Fibroblast of mammary gland (primary cell): ENCODE measurements around the gene GNL1.

Experiments
- DNase-seq: peaks from one replicate; pipeline ENCODE4 v3.0.0-alpha.2; 2010; ENCODE audit warnings: low read depth
- H3K4me3 ChIP-seq: 2 replicates; pipeline ENCODE4 v1.5.1; 2011; ENCODE audit warnings: low read depth, mild to moderate bottlenecking, low read length, moderate library complexity; ENCODE audit not compliant: control insufficient read depth
- CTCF ChIP-seq: conservative IDR thresholded peaks from 2 replicates; pipeline ENCODE4 v1.5.1; 2011; ENCODE audit warnings: low read depth, low read length, inconsistent platforms; ENCODE audit not compliant: control insufficient read depth, insufficient read depth

GNL1 gene

DNA sequence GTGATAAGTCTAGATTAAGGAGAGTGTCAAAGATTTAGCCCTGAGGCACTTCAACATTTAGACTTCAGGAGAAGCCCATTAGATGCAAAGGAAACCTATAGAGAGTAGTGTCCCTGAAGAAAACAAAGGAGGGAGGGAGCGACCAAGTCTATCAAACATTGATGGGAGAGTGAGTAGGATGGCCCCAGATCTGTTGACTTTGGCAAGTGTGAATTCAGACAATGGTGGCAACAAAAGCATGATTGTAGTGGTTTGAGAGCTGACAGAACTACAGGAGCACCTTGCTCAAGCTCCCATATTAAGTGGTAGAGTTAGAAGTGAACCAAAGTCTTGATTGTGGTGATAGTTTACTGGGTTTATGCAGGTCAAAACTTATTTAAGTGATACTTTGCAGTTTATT is 14.0 kb upstream of the GNL1 start:
- H3K4me3 ChIP-seq, result peak overlapping the region; percentile 92
- DNase-seq, result no peak
- TF ChIP-seq CTCF, result no peak

GRCh38 chr6:30568245-30568644 is 12.0 kb upstream of the GNL1 start:
- H3K4me3 ChIP-seq, result no peak overlapping the region
- no peak for TF ChIP-seq CTCF
- no peak for DNase-seq

DNA sequence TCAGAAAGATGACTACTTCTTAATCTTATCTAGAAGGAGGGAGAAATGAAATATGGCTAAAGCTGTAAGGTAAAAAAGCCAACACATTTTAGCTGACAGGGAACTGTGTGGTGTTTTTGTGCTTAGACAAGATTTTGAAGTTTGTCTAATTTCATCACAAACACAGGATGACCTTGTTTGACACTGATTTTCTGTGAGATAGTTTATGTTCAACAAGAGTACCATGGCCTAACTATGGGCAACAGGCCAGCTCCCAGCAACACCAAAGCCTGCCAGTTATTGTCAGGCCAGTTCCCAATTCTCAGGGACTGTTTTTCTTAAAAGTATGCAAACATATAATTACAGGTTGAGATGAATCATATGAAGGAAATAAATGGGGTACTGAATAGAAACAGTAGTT is 9.5 kb upstream of the GNL1 start:
- no peak for DNase-seq
- TF ChIP-seq CTCF, result no peak
- no peak overlapping the region for H3K4me3 ChIP-seq

DNA sequence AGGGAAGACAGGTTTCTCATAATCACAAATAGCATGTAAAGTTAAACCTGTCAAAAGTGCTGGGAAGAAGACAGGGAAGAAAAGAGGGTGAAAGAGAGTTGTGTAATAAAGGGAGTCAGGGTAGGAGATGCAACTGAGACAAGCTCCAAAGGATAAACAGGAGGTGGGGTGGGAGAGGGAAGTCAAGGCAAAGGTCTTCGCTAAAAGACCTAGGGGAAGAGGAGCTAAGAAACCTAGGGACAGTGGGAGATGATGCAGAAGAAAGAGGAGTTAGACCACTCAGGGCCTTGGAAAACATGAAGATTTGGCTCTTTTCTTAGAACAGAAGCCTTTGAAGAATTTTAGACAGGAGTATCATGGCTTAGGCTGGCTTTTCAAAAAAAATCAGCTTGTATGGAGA is 7.8 kb upstream of the GNL1 start:
- no peak for DNase-seq
- no peak overlapping the region for H3K4me3 ChIP-seq
- no peak for TF ChIP-seq CTCF

- no peak overlapping the region for H3K4me3 ChIP-seq
- DNase-seq, result no peak
- no peak for TF ChIP-seq CTCF
Observed at GRCh38 chr6:30562470-30563425, 6.5 kb upstream of the GNL1 start.

GRCh38 chr6:30560930-30561329 is 4.6 kb upstream of the GNL1 start:
- TF ChIP-seq CTCF, result no peak
- DNase-seq, result no peak
- no peak overlapping the region for H3K4me3 ChIP-seq
